Effector memory CD4-positive, alpha-beta T cell (primary cell): Measurements from ENCODE around the gene RNF40.
"Not testable (repeated sequence)": the region's sequence is repeated elsewhere in the genome, so short reads cannot be mapped to it uniquely, and the experiment has no call there.

Experiments used
- DNase-seq, 3 donors: peaks; one replicate each; pipeline ENCODE4 v3.0.0-alpha.2; 2020
- H3K27ac ChIP-seq: 2 replicates; pipeline ENCODE4 v1.7.0; 2013; ENCODE audit warnings: mild to moderate bottlenecking, low read length, moderate library complexity; ENCODE audit not compliant: insufficient read depth, poor library complexity, severe bottlenecking
- H3K27me3 ChIP-seq: replicated peaks from 2 replicates; pipeline ENCODE4 v1.7.0; 2013; ENCODE audit warnings: mild to moderate bottlenecking, low read length; ENCODE audit not compliant: insufficient read depth, control insufficient read depth, poor library complexity, severe bottlenecking
- H3K36me3 ChIP-seq: 2 replicates; pipeline ENCODE4 v1.7.0; 2013; ENCODE audit warnings: mild to moderate bottlenecking, low read length, moderate library complexity; ENCODE audit not compliant: control insufficient read depth, insufficient read depth
- H3K4me1 ChIP-seq: 2 replicates; pipeline ENCODE4 v1.7.0; 2013; ENCODE audit warnings: low read length, mild to moderate bottlenecking; ENCODE audit not compliant: control insufficient read depth, insufficient read depth, poor library complexity, severe bottlenecking
- H3K4me3 ChIP-seq: 2 replicates; pipeline ENCODE4 v1.7.0; 2013; ENCODE audit warnings: low read length, low read depth, mild to moderate bottlenecking; ENCODE audit not compliant: insufficient read depth, poor library complexity, severe bottlenecking
- H3K9me3 ChIP-seq: 2 replicates; pipeline ENCODE4 v1.7.0; 2013; ENCODE audit warnings: mild to moderate bottlenecking, low read length, moderate library complexity; ENCODE audit not compliant: control insufficient read depth

The RNF40 gene

GRCh38 chr16:30816769-30817168, 54.6 kb downstream of the RNF40 start:
- no peaks in the 10 kb centered on the region for H3K27me3 ChIP-seq
- H3K27ac ChIP-seq: no peak overlapping the region
- peaks cover 9% of the 10 kb centered on the region for H3K4me1 ChIP-seq
- no peaks in the 10 kb centered on the region for H3K9me3 ChIP-seq
- H3K4me3 ChIP-seq: no peak overlapping the region
- H3K36me3 ChIP-seq: no peaks in the 10 kb centered on the region
- DNase-seq: no peak

GRCh38 chr16:30820952-30821421, 58.9 kb downstream of the RNF40 start:
- H3K36me3 ChIP-seq: no peaks in the 10 kb centered on the region
- H3K27me3 ChIP-seq: no peaks in the 10 kb centered on the region
- no peak overlapping the region for H3K27ac ChIP-seq
- DNase-seq: no peak
- H3K4me3 ChIP-seq: no peak overlapping the region
- no peaks in the 10 kb centered on the region for H3K4me1 ChIP-seq
- H3K9me3 ChIP-seq: no peaks in the 10 kb centered on the region

- not testable (repeated sequence) for H3K4me1 ChIP-seq, H3K9me3 ChIP-seq, H3K27ac ChIP-seq, H3K4me3 ChIP-seq, H3K36me3 ChIP-seq, H3K27me3 ChIP-seq, DNase-seq
Measured at GRCh38 chr16:30821441-30821840, 59.3 kb downstream of the RNF40 start.

GRCh38 chr16:30821891-30822290, 59.8 kb downstream of the RNF40 start:
- DNase-seq: no peak
- Histone ChIP-seq H3K27ac (no peak overlapping the region), H3K4me3 (no peak overlapping the region), H3K27me3 (no peaks in the 10 kb centered on the region), H3K9me3 (no peaks in the 10 kb centered on the region), H3K36me3 (no peaks in the 10 kb centered on the region), H3K4me1 (no peaks in the 10 kb centered on the region)
